ENCODE data around the gene PLS1. TPM values are rescaled to one million over a fixed set of nuclear protein-coding genes. Genes with fewer than 3 reads are reported as not detected.
A peak's percentile ranks its signal among the peaks of the same experiment; 100 is the strongest.
"Not testable (repeated sequence)": the region's sequence is repeated elsewhere in the genome, so short reads cannot be mapped to it uniquely, and the experiment has no call there.

The PLS1 gene, protein sequence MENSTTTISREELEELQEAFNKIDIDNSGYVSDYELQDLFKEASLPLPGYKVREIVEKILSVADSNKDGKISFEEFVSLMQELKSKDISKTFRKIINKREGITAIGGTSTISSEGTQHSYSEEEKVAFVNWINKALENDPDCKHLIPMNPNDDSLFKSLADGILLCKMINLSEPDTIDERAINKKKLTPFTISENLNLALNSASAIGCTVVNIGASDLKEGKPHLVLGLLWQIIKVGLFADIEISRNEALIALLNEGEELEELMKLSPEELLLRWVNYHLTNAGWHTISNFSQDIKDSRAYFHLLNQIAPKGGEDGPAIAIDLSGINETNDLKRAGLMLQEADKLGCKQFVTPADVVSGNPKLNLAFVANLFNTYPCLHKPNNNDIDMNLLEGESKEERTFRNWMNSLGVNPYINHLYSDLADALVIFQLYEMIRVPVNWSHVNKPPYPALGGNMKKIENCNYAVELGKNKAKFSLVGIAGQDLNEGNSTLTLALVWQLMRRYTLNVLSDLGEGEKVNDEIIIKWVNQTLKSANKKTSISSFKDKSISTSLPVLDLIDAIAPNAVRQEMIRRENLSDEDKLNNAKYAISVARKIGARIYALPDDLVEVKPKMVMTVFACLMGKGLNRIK
- total RNA-seq (2014; rRNA removed; shearing (Covaris generic); ENCODE audit: low replicate concordance): 25.0 and 36.6 TPM in 2 replicates

DNA sequence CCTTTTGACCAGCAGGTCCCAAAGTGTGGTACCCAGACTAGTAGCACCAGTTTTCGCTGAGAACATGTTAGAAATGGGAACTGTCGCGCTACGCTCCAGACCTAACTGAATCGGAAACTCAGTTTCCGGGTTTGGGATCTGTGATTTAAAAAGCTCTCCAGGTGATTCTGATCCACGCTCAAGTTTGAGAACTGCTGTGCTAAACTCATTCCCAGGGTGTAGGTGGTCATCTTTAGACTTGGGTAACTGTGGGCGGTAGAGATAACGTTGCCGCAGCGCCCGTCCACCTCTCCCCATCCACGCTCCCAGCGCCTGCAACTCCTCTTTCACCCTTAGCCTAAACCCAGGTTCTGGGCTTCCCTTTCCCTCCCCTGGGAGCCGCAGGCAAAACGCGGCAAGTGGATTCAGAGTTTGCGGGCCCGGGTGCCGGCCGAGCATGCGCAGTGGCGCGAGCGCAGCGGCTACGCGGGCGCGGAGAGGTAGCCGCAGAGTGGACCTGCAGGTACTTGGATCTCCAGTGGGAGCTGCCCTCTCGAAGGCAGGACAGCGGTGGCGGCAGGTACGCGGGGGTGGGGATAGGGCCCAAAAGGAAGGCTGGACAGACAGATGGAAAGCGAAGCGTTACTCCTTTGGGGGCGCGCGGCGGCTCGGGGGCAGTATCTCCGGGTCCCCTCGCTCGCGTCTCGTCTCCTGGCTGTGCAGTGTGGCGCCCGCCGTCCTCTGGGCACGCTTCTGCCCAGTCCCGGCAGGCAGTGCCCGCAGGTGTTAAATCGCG, at the start of gene PLS1:
PLS1 (plus strand) TSS at position 443 of the 775 bp plus-strand sequence. CDS start 67,845 bp downstream, outside the sequence.
- peak; percentile 93 for DNase-seq (ENCODE audit: low read depth)
- in situ Hi-C loops (cut with HindIII; ENCODE audit: low pct_unique_long_range_greater_than_20kb, low sequenced_read_pairs): loop anchor here (25.0 kb wide), 1 partner anchor 216 kb away; no protein-coding TSS in a partner anchor

DNA sequence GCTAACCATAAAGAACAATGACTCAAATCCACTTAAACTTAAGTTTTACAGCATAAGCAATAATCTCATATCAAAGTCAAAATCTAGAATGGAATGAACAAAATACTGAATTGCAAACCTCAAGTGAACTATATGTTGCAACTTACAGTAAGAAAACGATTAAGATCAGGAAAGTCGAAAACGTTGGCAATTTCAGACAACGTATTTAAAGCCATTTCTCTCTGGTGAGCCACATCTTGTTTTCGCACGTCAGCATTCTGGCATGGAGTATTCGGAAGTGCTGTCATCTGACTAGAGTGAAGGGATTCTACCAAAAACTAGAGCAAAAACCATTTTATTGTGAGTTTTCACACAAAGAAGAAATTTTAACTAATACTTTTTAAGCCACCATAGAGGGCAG, 46.2 kb upstream of the PLS1 start:
- no peak for DNase-seq (ENCODE audit: low read depth)
- in situ Hi-C loops (cut with HindIII; ENCODE audit: low pct_unique_long_range_greater_than_20kb, low sequenced_read_pairs): no loop called here

DNA sequence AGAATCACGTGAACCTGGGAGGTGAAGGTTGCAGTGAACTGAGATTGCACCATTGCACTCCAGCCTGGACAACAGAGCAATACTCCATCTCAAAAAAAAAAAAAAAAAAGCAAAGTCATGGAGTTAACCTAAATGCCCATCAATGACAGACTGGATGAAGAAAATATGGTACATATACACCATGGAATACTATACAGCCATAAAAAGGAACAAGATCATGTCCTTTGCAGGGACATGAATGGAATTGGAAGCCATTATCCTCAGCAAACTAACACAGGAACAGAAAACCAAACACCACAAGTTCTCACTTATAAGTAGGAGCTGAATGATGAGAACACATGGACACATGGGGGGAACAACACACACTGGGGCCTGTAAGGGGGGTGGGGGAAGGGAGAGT, 43.6 kb upstream of the PLS1 start:
- in situ Hi-C loops (cut with HindIII; ENCODE audit: low pct_unique_long_range_greater_than_20kb, low sequenced_read_pairs); DNase-seq (ENCODE audit: low read depth): not testable (repeated sequence)

DNA sequence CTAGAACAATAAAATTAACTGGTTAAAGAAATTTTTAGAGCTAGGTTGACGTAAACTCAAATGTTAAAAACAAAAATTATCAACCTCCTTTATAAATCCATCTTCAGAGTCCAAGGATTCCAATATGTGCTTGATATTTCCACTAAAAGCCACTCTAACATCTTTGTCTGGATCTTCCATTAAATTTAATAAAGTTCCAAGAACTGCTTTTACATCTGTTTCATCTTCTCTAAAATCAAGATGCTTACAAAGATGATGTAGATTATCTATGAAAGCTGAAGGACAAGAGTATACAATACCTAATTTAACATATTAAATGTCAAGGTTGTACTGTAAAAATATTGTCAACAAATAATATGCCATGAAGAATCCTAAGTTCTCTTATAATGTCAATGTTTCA, 42.5 kb upstream of the PLS1 start:
- in situ Hi-C loops (cut with HindIII; ENCODE audit: low pct_unique_long_range_greater_than_20kb, low sequenced_read_pairs): no loop called here
- no peak for DNase-seq (ENCODE audit: low read depth)

DNA sequence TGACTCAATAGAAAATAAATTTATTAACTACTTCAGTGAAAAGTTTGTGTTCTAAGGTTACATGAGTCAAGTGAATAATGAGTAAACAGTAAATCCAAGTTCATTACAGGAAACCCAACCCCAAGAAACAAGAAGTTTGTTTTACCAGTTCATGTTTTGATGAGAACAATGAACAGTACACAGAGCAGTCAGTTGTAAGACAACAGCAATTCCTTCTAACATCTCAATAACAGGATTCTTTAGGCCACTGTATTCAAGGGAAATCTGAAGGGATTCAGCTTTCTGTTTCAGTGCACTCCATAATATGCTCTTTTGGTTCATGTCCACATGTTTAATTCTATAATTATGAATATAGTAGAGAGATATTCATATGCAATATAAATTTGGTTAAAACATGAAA, 36.1 kb upstream of the PLS1 start:
- DNase-seq (ENCODE audit: low read depth): no peak
- in situ Hi-C loops (cut with HindIII; ENCODE audit: low pct_unique_long_range_greater_than_20kb, low sequenced_read_pairs): no loop called here

DNA sequence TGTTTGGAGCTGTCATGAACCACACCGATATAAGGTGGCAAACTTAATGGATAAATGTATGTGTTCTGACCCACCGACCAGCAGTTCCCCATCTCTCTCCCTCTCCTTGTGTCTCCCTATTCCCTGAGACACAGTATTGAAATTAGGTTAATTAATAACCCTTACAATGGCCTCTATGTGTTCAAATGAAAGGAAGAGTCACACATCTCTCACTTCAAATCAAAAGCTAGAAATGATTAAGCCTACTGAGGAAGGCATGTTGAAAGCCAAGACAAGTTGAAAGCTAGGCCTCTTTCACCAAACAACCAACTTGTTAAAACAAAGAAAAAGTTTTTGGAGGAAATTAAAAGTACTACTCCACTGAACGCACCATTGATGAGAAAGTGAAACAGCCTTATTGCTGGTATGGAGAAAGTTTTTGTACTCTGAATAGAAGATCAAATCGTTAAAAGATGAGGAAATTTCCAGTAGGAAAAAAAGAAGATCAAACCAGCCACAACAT, 32.6 kb upstream of the PLS1 start:
- in situ Hi-C loops (cut with HindIII; ENCODE audit: low pct_unique_long_range_greater_than_20kb, low sequenced_read_pairs): no loop called here
- DNase-seq (ENCODE audit: low read depth): peak; percentile 19

DNA sequence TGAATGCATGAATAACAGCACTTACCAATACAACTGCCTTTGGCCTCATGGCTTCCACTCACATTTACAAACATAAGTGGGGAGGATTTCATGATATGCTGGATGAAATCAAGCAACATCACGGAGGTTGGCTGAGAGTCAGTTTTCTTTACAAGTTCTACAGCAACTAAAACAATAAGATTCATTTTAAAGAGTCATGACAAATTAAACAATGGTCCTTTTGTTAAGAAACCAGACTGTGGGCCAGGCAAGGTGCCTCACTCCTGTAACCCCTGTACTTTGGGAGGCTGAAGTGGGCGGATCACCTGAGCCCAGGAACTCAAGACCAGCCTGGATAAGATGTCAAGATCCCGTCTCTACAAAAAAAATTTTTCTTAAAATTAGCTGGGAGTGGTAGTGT, 30.1 kb upstream of the PLS1 start:
- no peak for DNase-seq (ENCODE audit: low read depth)
- in situ Hi-C loops (cut with HindIII; ENCODE audit: low pct_unique_long_range_greater_than_20kb, low sequenced_read_pairs): no loop called here

DNA sequence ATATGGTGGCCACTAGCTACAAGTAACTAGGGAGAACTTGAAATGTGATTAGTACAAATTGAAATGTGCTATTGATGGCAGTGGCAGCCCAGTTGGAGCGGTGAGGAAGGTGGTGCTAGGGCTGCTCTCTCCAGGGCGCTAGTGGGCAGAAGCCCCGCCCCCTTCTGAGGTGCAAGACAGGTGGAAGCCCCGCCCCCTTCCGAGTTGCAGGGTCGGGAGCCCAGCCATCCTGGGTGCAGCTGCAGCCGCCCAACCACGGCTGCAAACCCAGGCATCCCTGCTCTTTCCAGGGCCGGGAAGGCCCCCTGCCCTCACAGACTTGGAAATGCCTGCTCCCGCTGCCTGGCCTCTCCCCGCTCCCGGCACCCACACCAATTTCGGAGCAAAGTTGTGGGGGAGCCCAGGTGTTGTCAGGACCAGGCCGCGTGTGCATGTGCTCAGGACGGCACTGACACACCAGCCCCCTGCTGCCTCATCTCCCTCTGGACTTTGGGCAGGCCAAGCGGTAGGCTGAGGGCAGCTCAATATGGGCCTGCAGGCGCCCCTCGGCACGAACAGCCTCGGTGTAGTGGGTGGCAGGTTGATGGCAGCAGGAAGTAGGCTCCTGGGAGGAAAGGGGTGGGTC, 27.7 kb upstream of the PLS1 start:
- DNase-seq (ENCODE audit: low read depth): no peak
- in situ Hi-C loops (cut with HindIII; ENCODE audit: low pct_unique_long_range_greater_than_20kb, low sequenced_read_pairs): no loop called here

DNA sequence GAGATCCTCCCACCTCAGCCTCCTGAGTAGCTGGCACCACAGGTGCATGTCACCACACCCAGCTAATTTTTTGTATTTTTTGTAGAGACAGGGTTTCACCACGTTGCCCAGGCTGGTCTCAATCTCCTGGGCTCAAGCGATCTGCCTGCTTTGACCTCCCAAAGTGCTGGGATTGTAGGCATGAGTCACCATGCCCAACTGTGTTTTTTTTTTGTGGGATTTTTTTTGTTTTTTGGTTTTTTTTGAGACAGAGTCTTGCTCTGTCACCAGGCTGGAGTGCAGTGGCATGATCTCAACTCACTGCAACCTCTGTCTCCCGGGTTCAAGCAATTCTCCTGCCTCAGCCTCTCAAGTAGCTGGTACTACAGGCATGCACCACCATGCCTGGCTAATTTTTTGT, 26.8 kb upstream of the PLS1 start:
- not testable (repeated sequence) for DNase-seq (ENCODE audit: low read depth)

DNA sequence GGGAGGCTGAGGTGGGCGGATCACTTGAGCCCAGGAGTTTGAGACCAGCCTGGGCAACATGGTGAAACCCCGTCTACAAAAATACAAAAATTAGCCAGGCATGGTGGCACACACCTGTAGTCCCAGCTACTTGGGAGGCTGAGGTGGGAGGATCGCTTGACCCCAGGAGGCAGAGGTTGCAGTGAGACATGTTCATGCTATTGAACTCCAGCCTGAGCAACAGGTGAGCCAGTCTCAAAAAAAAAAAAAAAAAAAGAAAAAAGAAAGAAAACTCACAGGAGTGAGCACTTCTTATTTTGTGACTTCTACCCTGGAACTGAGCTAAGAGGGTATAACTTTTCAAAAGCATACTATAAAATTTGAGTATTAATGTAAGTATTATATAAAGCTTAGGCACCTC, 22.0 kb upstream of the PLS1 start:
- DNase-seq (ENCODE audit: low read depth); in situ Hi-C loops (cut with HindIII; ENCODE audit: low pct_unique_long_range_greater_than_20kb, low sequenced_read_pairs): not testable (repeated sequence)

More for the DNA sequence above, 26.8 kb upstream of the PLS1 start:
- in situ Hi-C loops (cut with HindIII; ENCODE audit: low pct_unique_long_range_greater_than_20kb, low sequenced_read_pairs): not testable (repeated sequence)

DNA sequence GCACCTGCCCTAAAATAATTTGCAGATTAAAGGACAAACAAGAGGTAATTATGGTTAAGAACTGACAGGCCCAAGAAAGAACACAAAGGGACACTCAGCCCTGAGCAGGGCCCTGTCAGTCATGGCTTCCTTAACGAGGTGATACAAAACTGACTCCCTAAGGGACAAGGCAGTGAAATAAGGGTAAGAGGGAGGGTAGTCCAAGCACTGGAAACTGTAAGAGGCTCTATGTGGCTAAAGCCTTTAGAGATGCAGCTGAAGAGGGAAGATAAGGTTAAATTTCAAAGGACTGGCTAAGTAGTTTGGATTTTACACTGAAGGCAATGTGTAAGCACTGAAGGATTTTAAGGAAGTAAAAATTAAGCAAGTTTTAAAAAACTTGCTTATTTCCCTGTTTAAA, 21.5 kb upstream of the PLS1 start:
- no peak for DNase-seq (ENCODE audit: low read depth)
- in situ Hi-C loops (cut with HindIII; ENCODE audit: low pct_unique_long_range_greater_than_20kb, low sequenced_read_pairs): loop anchor here (25.0 kb wide), 1 partner anchor 238 kb away; no protein-coding TSS in a partner anchor

DNA sequence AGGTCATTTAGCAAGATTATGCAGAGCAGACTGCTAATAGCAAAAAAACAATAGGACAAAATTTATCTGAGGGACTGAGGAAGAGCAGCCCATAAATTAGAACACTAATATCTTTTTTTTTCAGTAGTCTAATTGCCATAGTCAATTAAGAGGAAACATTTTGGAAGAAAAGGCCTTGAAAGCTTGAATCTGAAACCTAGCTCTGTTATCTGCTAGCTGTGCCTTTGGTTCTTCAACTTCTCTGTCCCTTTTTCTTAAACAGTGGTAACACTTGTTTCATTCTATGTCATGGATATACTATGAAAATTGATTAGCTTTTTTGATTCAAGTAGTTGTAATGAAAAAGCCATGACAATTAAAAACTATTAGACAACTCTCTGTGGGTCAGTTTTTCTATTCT, 19.4 kb upstream of the PLS1 start:
- in situ Hi-C loops (cut with HindIII; ENCODE audit: low pct_unique_long_range_greater_than_20kb, low sequenced_read_pairs): loop anchor here (25.0 kb wide), 1 partner anchor 236 kb away; no protein-coding TSS in a partner anchor
- DNase-seq (ENCODE audit: low read depth): no peak

DNA sequence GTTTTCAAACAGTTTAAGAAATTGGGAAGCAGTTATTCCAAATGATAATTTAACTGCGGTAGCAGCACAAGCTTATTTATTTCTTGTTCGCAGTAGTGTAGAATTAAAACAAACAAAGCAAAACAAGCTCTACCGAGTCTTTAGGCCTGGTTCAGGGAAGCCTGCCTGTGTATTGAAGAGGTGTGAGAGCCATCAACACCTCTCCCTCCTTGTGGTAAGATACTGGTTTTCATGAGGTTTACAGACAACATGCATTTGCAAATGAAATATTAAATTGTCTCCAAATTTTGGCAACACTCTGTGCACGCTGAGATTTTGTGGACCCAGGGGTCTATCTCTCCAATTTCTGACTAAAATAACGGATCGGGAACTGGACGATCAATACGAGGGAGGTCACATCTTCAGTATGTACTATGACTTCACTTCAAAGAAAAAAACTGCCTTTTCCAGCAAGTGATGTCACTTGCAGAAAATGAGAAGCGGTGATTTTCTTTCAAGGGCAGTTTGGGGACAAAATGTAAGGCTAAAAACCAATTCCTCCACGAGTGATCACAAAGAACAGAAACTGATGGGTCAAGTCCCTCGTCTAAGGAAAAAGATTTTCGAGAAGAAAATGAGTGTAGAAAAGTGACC, 18.4 kb upstream of the PLS1 start:
- no peak for DNase-seq (ENCODE audit: low read depth)
- in situ Hi-C loops (cut with HindIII; ENCODE audit: low pct_unique_long_range_greater_than_20kb, low sequenced_read_pairs): loop anchor here (25.0 kb wide), 1 partner anchor 234 kb away; no protein-coding TSS in a partner anchor

DNA sequence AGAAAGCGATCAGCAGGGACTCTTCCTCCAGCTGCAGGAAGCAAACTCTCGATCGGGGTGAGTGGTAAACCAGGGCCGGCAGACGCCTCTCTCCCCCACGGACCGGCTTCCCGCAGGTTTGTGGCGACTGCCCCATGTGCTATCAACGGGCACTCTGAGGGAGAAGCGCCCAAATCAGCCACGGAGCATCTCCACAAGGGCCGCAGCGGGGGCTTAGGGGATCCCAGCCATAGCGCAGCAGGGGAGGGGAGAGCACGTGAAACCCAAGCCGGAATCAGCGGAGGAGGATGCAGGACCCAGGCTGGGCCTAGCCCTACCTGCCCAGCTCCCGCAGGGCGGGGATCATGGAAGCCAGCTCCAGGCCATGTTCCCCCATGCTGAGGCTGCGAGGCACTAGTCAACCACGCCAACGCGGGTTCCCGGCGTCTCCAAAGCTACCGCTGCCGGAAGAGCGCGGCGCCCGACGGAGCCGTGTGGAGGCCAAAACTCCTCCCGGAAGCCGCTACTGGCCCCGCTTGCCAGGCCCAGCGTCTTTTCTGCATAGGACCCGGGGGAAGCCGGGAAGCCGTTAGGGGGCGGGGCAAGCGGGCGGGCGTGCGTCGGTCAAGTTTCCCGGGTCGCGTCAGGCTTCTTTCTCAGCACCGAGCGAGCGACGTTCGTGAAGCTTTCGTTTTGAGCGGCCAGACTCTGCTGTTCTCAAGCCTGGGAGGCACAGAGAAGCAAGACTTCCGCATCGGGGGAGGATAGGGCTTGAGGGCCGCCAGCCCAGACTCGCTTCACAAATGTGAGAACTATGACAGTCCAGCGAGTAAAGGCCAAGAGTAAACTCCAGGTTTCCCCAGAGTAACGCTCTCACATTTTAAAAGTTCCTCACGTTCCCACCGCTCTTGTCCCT, 17.6 kb upstream of the PLS1 start, which contains the start of gene ATR:
ATR (minus strand) TSS at position 405 of the 895 bp plus-strand sequence; CDS start at position 376, 29 bp downstream.
- in situ Hi-C loops (cut with HindIII; ENCODE audit: low pct_unique_long_range_greater_than_20kb, low sequenced_read_pairs): loop anchor here (25.0 kb wide), 1 partner anchor 234 kb away; no protein-coding TSS in a partner anchor
- peak; percentile 94 for DNase-seq (ENCODE audit: low read depth)

DNA sequence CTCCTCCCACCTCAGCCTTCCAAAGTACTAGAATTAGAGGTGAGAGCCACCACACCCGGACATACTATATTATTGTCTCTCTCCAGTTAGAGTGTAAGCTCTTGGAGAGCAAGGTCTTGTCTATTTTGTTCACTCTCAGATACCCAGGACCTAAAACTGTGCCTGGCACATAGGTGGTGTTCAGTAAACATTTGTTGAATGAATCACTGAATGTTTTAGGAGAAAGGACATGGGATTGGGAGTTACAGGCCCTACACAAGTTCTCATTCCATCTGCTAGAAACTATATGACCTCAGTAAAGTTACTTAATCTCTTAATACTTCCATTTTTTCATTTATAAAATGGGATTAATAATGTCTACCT, 16.2 kb upstream of the PLS1 start:
- no peak for DNase-seq (ENCODE audit: low read depth)
- in situ Hi-C loops (cut with HindIII; ENCODE audit: low pct_unique_long_range_greater_than_20kb, low sequenced_read_pairs): loop anchor here (25.0 kb wide), 1 partner anchor 232 kb away; no protein-coding TSS in a partner anchor

DNA sequence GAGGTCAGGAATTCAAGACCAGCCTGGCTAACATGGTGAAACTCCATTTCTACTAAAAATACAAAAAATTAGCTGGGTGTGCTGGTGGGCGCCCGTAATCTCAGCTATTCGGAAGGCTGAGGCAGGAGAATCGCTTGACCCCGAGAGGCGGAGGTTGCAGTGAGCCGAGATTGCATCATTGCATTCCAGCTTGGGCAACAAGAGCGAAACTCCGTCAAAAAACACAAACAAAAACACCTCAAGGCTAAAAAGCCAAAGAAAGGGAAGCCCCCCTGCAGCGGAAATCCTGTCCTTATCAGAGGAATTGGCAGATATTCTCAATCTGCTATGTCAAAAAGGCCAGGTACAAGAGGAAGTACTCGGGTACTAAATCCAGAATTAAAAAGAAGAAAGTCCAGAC, 15.1 kb upstream of the PLS1 start:
- in situ Hi-C loops (cut with HindIII; ENCODE audit: low pct_unique_long_range_greater_than_20kb, low sequenced_read_pairs): loop anchor here (25.0 kb wide), 1 partner anchor 231 kb away; no protein-coding TSS in a partner anchor
- DNase-seq (ENCODE audit: low read depth): not testable (repeated sequence)
